IMR-90 (cell line): Measurements from ENCODE around the gene FBXO3. TPM values are rescaled to one million over a fixed set of nuclear protein-coding genes. Genes with fewer than 3 reads are reported as not detected.
A peak's percentile ranks its signal among the peaks of the same experiment; 100 is the strongest.

Source experiments
- ATAC-seq: fragments of 200-7000 bp; cut with Tn5 transposase; 2 replicates; pipeline ENCODE4 v1.9.1; 2020; ENCODE audit warnings: low read depth, mild to moderate bottlenecking, moderate library complexity
- BruUV-seq: library from RNA; stranded (reverse); fragments of 400-500 nt; replicated peaks from 2 replicates; lab custom pipeline; 2021; lab: Mats Ljungman, UMichigan
- CTCF ChIA-PET: fragments of 300-600 bp; formaldehyde crosslinking; extraction: SDS; loops from one replicate; lab custom pipeline; 2021; ENCODE audit warnings: antibody characterized with exemption; lab: Yijun Ruan, JAX
- POLR2A ChIA-PET: fragments of 300-600 bp; sonication (Branson Sonifier 250); formaldehyde crosslinking; loops from one replicate; lab custom pipeline; 2022; ENCODE audit warnings: antibody characterized with exemption; ENCODE audit not compliant: unreplicated experiment; lab: Charles Lee
- DNase-seq: peaks from one replicate; pipeline ENCODE4 v3.0.0; 2013
- H2AFZ ChIP-seq: replicated peaks from 2 replicates; pipeline ENCODE3; 2013; ENCODE audit warnings: low read length, mild to moderate bottlenecking; ENCODE audit not compliant: poor library complexity
- H2AK5ac ChIP-seq: 2 replicates; pipeline ENCODE4 v1.6.1; 2013; ENCODE audit warnings: low read depth, low read length, inconsistent platforms
- H2AK9ac ChIP-seq: replicated peaks from 2 replicates; pipeline ENCODE3; 2013; ENCODE audit warnings: mild to moderate bottlenecking, low read depth, low read length, moderate library complexity; ENCODE audit not compliant: poor library complexity
- H2BK120ac ChIP-seq: 2 replicates; pipeline ENCODE4 v1.6.1; 2013; ENCODE audit warnings: low read depth, low read length, inconsistent platforms
- H2BK15ac ChIP-seq: 3 replicates; pipeline ENCODE4 v1.6.1; 2013; ENCODE audit warnings: low read depth, low read length, inconsistent platforms
- H2BK20ac ChIP-seq: 2 replicates; pipeline ENCODE4 v1.6.1; 2013; ENCODE audit warnings: low read depth, mild to moderate bottlenecking, inconsistent platforms, low read length, moderate library complexity
- H2BK5ac ChIP-seq: 2 replicates; pipeline ENCODE4 v1.6.1; 2013; ENCODE audit warnings: mild to moderate bottlenecking, low read depth, low read length, inconsistent platforms; ENCODE audit not compliant: poor library complexity, severe bottlenecking
- H3K14ac ChIP-seq: replicated peaks from 2 replicates; pipeline ENCODE4 v1.6.1; 2013; ENCODE audit warnings: low read depth, low read length, inconsistent platforms
- H3K18ac ChIP-seq: 2 replicates; pipeline ENCODE4 v1.6.1; 2013; ENCODE audit warnings: low read depth, low read length, control low read depth
- H3K23ac ChIP-seq: 2 replicates; pipeline ENCODE4 v1.6.1; 2013; ENCODE audit warnings: low read depth, low read length, inconsistent platforms
- H3K27ac ChIP-seq: 2 replicates; pipeline ENCODE4 v1.5.1; 2013; ENCODE audit warnings: mild to moderate bottlenecking, control low read depth, low read length; ENCODE audit not compliant: insufficient read depth
- H3K27me3 ChIP-seq: 2 replicates; pipeline ENCODE4 v1.6.1; 2013; ENCODE audit warnings: low read length; ENCODE audit not compliant: control insufficient read depth, insufficient read depth
- H3K36me3 ChIP-seq: 2 replicates; pipeline ENCODE4 v1.6.1; 2013; ENCODE audit warnings: low read length, mixed read lengths; ENCODE audit not compliant: control insufficient read depth, insufficient read depth
- H3K4ac ChIP-seq: 2 replicates; pipeline ENCODE4 v1.6.1; 2013; ENCODE audit warnings: low read depth, low read length, inconsistent platforms
- H3K4me1 ChIP-seq: 2 replicates; pipeline ENCODE4 v1.6.1; 2013; ENCODE audit warnings: low read length, mixed read lengths; ENCODE audit not compliant: control insufficient read depth, insufficient read depth
- H3K4me2 ChIP-seq: 2 replicates; pipeline ENCODE4 v1.6.1; 2013; ENCODE audit warnings: low read depth, mild to moderate bottlenecking, control low read depth, low read length, moderate library complexity
- H3K4me3 ChIP-seq: 2 replicates; pipeline ENCODE4 v1.5.1; 2013; ENCODE audit warnings: low read depth, mild to moderate bottlenecking, control low read depth, low read length, moderate library complexity; ENCODE audit not compliant: insufficient read depth
- H3K56ac ChIP-seq: 2 replicates; pipeline ENCODE4 v1.6.1; 2013; ENCODE audit warnings: low read length, inconsistent platforms; ENCODE audit not compliant: insufficient read depth; ENCODE audit errors: extremely low read depth
- H3K79me1 ChIP-seq, 2 experiments: 2 replicates each; pipeline ENCODE4 v1.6.1; 2013; ENCODE audit warnings: low read length in 2 of 2, inconsistent platforms in 1 of 2, low read depth in 1 of 2
- H3K9ac ChIP-seq: 2 replicates; pipeline ENCODE4 v1.6.1; 2013; ENCODE audit warnings: low read depth, low read length, control low read depth
- H3K9me1 ChIP-seq: 2 replicates; pipeline ENCODE4 v1.6.1; 2013; ENCODE audit warnings: low read length, inconsistent platforms; ENCODE audit not compliant: insufficient read depth
- H3K9me3 ChIP-seq: 2 replicates; pipeline ENCODE4 v1.6.1; 2013; ENCODE audit warnings: low read length; ENCODE audit not compliant: control insufficient read depth, insufficient read depth
- H4K20me1 ChIP-seq: 2 replicates; pipeline ENCODE4 v1.6.1; 2013; ENCODE audit warnings: low read length, inconsistent platforms; ENCODE audit not compliant: insufficient read depth
- H4K5ac ChIP-seq: 2 replicates; pipeline ENCODE4 v1.6.1; 2013; ENCODE audit warnings: mild to moderate bottlenecking, low read depth, low read length, control low read depth
- H4K8ac ChIP-seq, 2 experiments: 2 replicates each; pipeline ENCODE4 v1.6.1; 2013; ENCODE audit warnings: low read depth in 2 of 2, low read length in 2 of 2, control low read depth in 1 of 2, inconsistent platforms in 1 of 2
- H4K91ac ChIP-seq: 2 replicates; pipeline ENCODE4 v1.6.1; 2013; ENCODE audit warnings: low read depth, low read length, inconsistent platforms; ENCODE audit not compliant: insufficient read depth
- BHLHE40 ChIP-seq: fragments of 150-350 bp; IDR thresholded peaks from 2 replicates; pipeline ENCODE4 v1.6.1; 2016; ENCODE audit warnings: mild to moderate bottlenecking, low read depth, low read length
- CHD1 ChIP-seq: IDR thresholded peaks from 2 replicates; pipeline ENCODE4 v1.6.1; 2012; ENCODE audit warnings: low read depth, low read length, improper control_type of control experiment
- FOS ChIP-seq: fragments of 150-350 bp; IDR thresholded peaks from 2 replicates; pipeline ENCODE4 v1.6.1; 2016; ENCODE audit warnings: low read depth, low read length
- MAZ ChIP-seq: IDR thresholded peaks from 2 replicates; pipeline ENCODE4 v1.6.1; 2012; ENCODE audit warnings: low read depth, mild to moderate bottlenecking, low read length, improper control_type of control experiment, moderate library complexity, borderline replicate concordance
- NFE2L2 ChIP-seq: fragments of 150-350 bp; IDR thresholded peaks from 2 replicates; pipeline ENCODE4 v1.6.1; 2016; ENCODE audit warnings: low read depth, mild to moderate bottlenecking, low read length
- RCOR1 ChIP-seq: IDR thresholded peaks from 2 replicates; pipeline ENCODE4 v1.6.1; 2012; ENCODE audit warnings: mild to moderate bottlenecking, low read length, improper control_type of control experiment; ENCODE audit not compliant: insufficient replicate concordance
- RFX5 ChIP-seq: IDR thresholded peaks from 2 replicates; pipeline ENCODE4 v1.8.0; 2012; ENCODE audit warnings: low read depth, mild to moderate bottlenecking, low read length, moderate library complexity
- SMC3 ChIP-seq: fragments of 150-350 bp; IDR thresholded peaks from 2 replicates; pipeline ENCODE4 v1.6.1; 2016; ENCODE audit warnings: low read depth, mild to moderate bottlenecking, antibody characterized with exemption, low read length, moderate library complexity
- WGBS, 2 experiments: methylation state at CpG; one replicate each; pipeline versions ENCODE4 v1.1.5 to v1.1.7; 2013; ENCODE audit warnings: missing lambda C conversion rate in 2 of 2; ENCODE audit not compliant: insufficient read length in 1 of 2; ENCODE audit errors: extremely low coverage in 2 of 2; 5-methylcytosine and 5-hydroxymethylcytosine counted together
- dilution Hi-C: fragments of 300-500 bp; cut with HindIII; formaldehyde crosslinking; loops from one replicate; pipeline ENCODE4 v1.14.3; 2018; ENCODE audit warnings: low sequenced_read_pairs; ENCODE audit not compliant: unreplicated experiment
- in situ Hi-C: fragments of 300-500 bp; cut with MboI; formaldehyde crosslinking; loops from 3 replicates; pipeline ENCODE4 v1.14.3; 2019; ENCODE audit warnings: low sequenced_read_pairs, inconsistent platforms, mixed read lengths
- intact Hi-C: fragments of 100-400 bp; cut with micrococcal nuclease; formaldehyde crosslinking; loops from 2 replicates; pipeline ENCODE4 v1.10.0; 2022
- polyA plus RNA-seq, 3 experiments: library from polyadenylated mRNA; depleted of rRNA; stranded (reverse); fragments of >200 nt; gene quantifications; 2 replicates each; pipeline ENCODE4 v1.2.3, GENCODE V29; 2012; ENCODE audit warnings: low replicate concordance in 1 of 3
- total RNA-seq: library from RNA; depleted of rRNA; stranded (reverse); fragments of >200 nt; gene quantifications from 2 replicates; pipeline ENCODE4 v1.2.3, GENCODE V29; 2012
- TF ChIP-seq, protein P1 (sequence below): fragments of 150-350 bp; IDR thresholded peaks from 2 replicates; pipeline ENCODE4 v1.6.1; 2017; ENCODE audit warnings: mild to moderate bottlenecking, antibody characterized with exemption, low read length, low read depth

FBXO3 gene
- total and polyA plus RNA-seq, 2 of the 4 experiments (the other 2 are of a cell fraction) = 26.2 to 51.1 TPM

DNA sequence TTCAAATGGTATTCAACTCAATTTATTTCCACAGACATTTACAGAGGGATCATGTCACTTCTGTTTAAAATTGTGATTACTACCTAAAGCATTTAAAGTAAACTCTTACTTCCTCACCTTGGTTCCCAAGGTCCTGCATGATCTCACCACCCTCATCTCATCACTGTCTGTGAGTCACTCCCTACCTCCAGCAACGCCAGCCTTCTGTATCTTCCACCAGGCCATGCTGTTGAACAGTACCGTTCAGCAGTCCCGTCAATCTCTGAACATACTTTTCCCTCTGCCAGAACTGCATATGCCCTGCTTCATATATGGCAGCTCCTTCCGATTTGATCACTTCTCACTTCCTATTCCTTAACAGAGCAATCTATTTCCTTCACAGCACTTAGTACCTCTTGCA lies 2.0 kb downstream of the FBXO3 start:
- Histone ChIP-seq H3K56ac (no peak overlapping the region), H3K27me3 (no peaks in the 10 kb centered on the region), H2BK15ac (no peak overlapping the region), H2AK9ac (no peak overlapping the region), H2BK120ac (no peak overlapping the region), H3K14ac (no peak overlapping the region), H4K5ac (no peak overlapping the region), H4K8ac (no peak overlapping the region), H3K4me1 (peaks cover 7% of the 10 kb centered on the region), H3K18ac (no peak overlapping the region), H2BK5ac (no peak overlapping the region), H2AK5ac (no peak overlapping the region; the same call in 1 of the 2 replicates), H3K4me2 (no peak overlapping the region), H2BK20ac (no peak overlapping the region), H3K4me3 (no peak overlapping the region), H3K9me1 (peaks cover 14% of the 10 kb centered on the region), H3K27ac (no peak overlapping the region), H3K9me3 (no peaks in the 10 kb centered on the region), H4K91ac (no peak overlapping the region), H3K9ac (no peak overlapping the region), H4K20me1 (peaks cover 8% of the 10 kb centered on the region; the same call in 1 of the 2 replicates), H3K4ac (no peak overlapping the region), H3K36me3 (peaks cover 6% of the 10 kb centered on the region), H3K23ac (no peak overlapping the region), H2AFZ (no peak overlapping the region), H3K79me1 (peaks cover 15 to 27% of the 10 kb centered on the region in 2 experiments)
- no peak for ATAC-seq
- no TSS peak for BruUV-seq
- dilution Hi-C loops = no loop called here
- ChIA-PET CTCF (interaction anchor here (1.2 kb wide), 1 partner anchor 57 kb away, joined by 3 read pairs; no protein-coding TSS in a partner anchor), POLR2A (no interaction called here)
- intact Hi-C loops = no loop called here
- WGBS, 2 experiments = 86% methylated on average over 4 of the region's 4 CpGs; no CpG with 5 or more reads in 1 of the 2 experiments
- in situ Hi-C loops = no loop called here
- no peak for TF ChIP-seq CHD1
- no peak for TF ChIP-seq FOS
- no peak for TF ChIP-seq RFX5
- no peak for TF ChIP-seq NFE2L2
- TF ChIP-seq, protein P1, sequence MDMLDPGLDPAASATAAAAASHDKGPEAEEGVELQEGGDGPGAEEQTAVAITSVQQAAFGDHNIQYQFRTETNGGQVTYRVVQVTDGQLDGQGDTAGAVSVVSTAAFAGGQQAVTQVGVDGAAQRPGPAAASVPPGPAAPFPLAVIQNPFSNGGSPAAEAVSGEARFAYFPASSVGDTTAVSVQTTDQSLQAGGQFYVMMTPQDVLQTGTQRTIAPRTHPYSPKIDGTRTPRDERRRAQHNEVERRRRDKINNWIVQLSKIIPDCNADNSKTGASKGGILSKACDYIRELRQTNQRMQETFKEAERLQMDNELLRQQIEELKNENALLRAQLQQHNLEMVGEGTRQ = no peak
- no peak for TF ChIP-seq MAZ
- no peak for TF ChIP-seq RCOR1
- no peak for TF ChIP-seq SMC3
- no peak for TF ChIP-seq BHLHE40
- DNase-seq = peak; percentile 23
